ENCODE results near the gene BLMH. TPM values are rescaled to one million over a fixed set of nuclear protein-coding genes. Genes with fewer than 3 reads are reported as not detected.

BLMH gene
- total and polyA plus RNA-seq, 2 donors (not counting 3 experiments of a cell fraction or from before 2014, with no cell fraction given), result 24.6 to 65.8 TPM

DNA sequence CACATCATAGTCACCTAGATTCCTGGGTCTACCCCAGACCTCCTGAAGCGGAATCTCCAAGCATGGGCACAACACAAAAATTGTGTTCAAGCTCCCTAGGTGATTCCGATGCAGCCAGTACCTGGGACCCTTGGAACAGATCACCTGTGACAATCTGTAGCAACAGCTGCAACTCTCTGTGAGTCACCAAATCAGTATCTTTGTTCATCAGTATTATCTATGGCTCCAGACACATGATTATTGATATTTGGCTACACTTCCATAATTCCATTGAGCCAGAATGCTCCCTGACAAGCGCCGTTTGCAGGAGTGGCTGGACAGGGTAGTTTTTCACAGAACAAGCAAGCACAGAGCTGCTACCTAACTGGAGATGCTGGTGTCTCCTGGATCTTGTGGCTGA lies 72.4 kb downstream of the BLMH start:
- H3K27me3 ChIP-seq (ENCODE audit: control insufficient read depth in 2 of 2, insufficient read depth in 2 of 2, low read length in 2 of 2), result peaks cover 16% of the 10 kb centered on the region in 2 experiments
- no peak overlapping the region for H3K27ac ChIP-seq (ENCODE audit: insufficient read depth, low read depth, low read length)
- H3K4me2 ChIP-seq (ENCODE audit: insufficient read depth, low read length), result no peak overlapping the region
- no peak for FAIRE-seq
- H3K79me2 ChIP-seq (ENCODE audit: control insufficient read depth, insufficient read depth, low read length), result no peaks in the 10 kb centered on the region
- no peaks in the 10 kb centered on the region for H3K9me1 ChIP-seq (replicated peaks; ENCODE audit: control insufficient read depth, extremely low read depth, insufficient read depth, low read length)
- H2AFZ ChIP-seq (ENCODE audit: low read depth, low read length), result no peak overlapping the region
- H3K36me3 ChIP-seq (ENCODE audit: control insufficient read depth in 2 of 2, extremely low read depth in 1 of 2, insufficient read depth in 2 of 2, low read length in 2 of 2), result no peaks in the 10 kb centered on the region
- H3K9ac ChIP-seq (replicated peaks; ENCODE audit: extremely low read depth, insufficient read depth, low read length), result no peak overlapping the region
- no peaks in the 10 kb centered on the region for H3K9me3 ChIP-seq (replicated peaks; ENCODE audit: control insufficient read depth, insufficient read depth, low read length)
- intact Hi-C loops (cut with micrococcal nuclease) (no loop called here), dilution Hi-C loops (cut with MboI; ENCODE audit: extremely low pct_ligation_motif_present, low sequenced_read_pairs) (no loop called here)
- H3K4me3 ChIP-seq (replicated peaks in 1 of 3; ENCODE audit: insufficient read depth in 1 of 3, low read depth in 1 of 3, low read length in 3 of 3), result no peak overlapping the region
- CTCF ChIA-PET, result no interaction called here
- POLR2A ChIA-PET, result no interaction called here
- TF ChIP-seq JUN (IDR thresholded peaks at IDR 0.05; ENCODE audit: borderline replicate concordance, insufficient read depth, insufficient read length, low read depth) (no peak), POLR2A (IDR thresholded peaks at IDR 0.05; ENCODE audit: low read depth, low read length) (no peak), EZH2 (IDR thresholded peaks at IDR 0.05; ENCODE audit: borderline replicate concordance, low read depth, low read length, severe bottlenecking) (no peak), MYC (IDR thresholded peaks at IDR 0.05; ENCODE audit: low read depth, low read length) (no peak), FOS (IDR thresholded peaks at IDR 0.05; ENCODE audit: borderline replicate concordance, insufficient read depth, low read length) (no peak), CTCF (IDR thresholded peaks at IDR 0.05; ENCODE audit: extremely low read depth in 1 of 2, insufficient read depth in 1 of 2, low read depth in 1 of 2, low read length in 2 of 2) (no peak), POLR2AphosphoS5 (IDR thresholded peaks at IDR 0.05; ENCODE audit: insufficient read depth, low read depth, low read length) (no peak), GATA2 (IDR thresholded peaks at IDR 0.05; ENCODE audit: insufficient read depth, insufficient read length, low read depth, low read length) (no peak)
- TF ChIP-seq, protein P1, sequence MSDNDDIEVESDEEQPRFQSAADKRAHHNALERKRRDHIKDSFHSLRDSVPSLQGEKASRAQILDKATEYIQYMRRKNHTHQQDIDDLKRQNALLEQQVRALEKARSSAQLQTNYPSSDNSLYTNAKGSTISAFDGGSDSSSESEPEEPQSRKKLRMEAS (IDR thresholded peaks at IDR 0.05; ENCODE audit: insufficient read depth, insufficient read length), result no peak
- no peak for DNase-seq (ENCODE audit: low read depth, low spot score)
- no TSS peak for BruUV-seq (replicated peaks)
- H4K20me1 ChIP-seq (replicated peaks; ENCODE audit: control insufficient read depth, extremely low read depth, insufficient read depth, low read length), result no peaks in the 10 kb centered on the region
- H3K4me1 ChIP-seq (ENCODE audit: control insufficient read depth, extremely low read depth, insufficient read depth, low read length), result no peaks in the 10 kb centered on the region

Data from endothelial cell of umbilical vein (primary cell).